MM.1S (cell line): ENCODE results near the gene CABLES2.
A peak's percentile ranks its signal among the peaks of the same experiment; 100 is the strongest.

Experiments
- DNase-seq: peaks from one replicate; pipeline ENCODE4 v3.0.0-alpha.2; 2015
- H2AFZ ChIP-seq: fragments of 300-600 bp; sonication (generic); 2 replicates; pipeline ENCODE4 v1.6.0; 2016; ENCODE audit warnings: antibody characterized with exemption, low read length
- H3F3A ChIP-seq: fragments of 300-600 bp; sonication (generic); 2 replicates; pipeline ENCODE4 v1.6.1; 2016; ENCODE audit warnings: mild to moderate bottlenecking, antibody characterized with exemption, low read length, moderate library complexity, mixed read lengths; ENCODE audit not compliant: insufficient read depth
- H3K27ac ChIP-seq: fragments of 300-600 bp; sonication (generic); 2 replicates; pipeline ENCODE4 v1.5.1; 2016; ENCODE audit warnings: mild to moderate bottlenecking, low read length
- H3K27me3 ChIP-seq: fragments of 300-600 bp; sonication (generic); replicated peaks from 2 replicates; pipeline ENCODE4 v1.6.0; 2016; ENCODE audit warnings: low read length; ENCODE audit not compliant: insufficient read depth
- H3K36me3 ChIP-seq: fragments of 300-600 bp; sonication (generic); replicated peaks from 2 replicates; pipeline ENCODE4 v1.6.1; 2016; ENCODE audit warnings: mild to moderate bottlenecking, low read length, mixed read lengths; ENCODE audit not compliant: insufficient read depth
- H3K4me1 ChIP-seq: fragments of 300-600 bp; sonication (generic); 2 replicates; pipeline ENCODE4 v1.6.1; 2016; ENCODE audit warnings: low read length, mixed read lengths
- H3K4me2 ChIP-seq: fragments of 300-600 bp; sonication (generic); 2 replicates; pipeline ENCODE4 v1.6.0; 2016; ENCODE audit warnings: low read depth, low read length
- H3K4me3 ChIP-seq: fragments of 300-600 bp; sonication (generic); 2 replicates; pipeline ENCODE4 v1.5.1; 2016; ENCODE audit warnings: low read length, mixed read lengths
- H3K79me2 ChIP-seq: fragments of 300-600 bp; sonication (generic); 2 replicates; pipeline ENCODE4 v1.6.1; 2016; ENCODE audit warnings: mixed run types, low read length, mixed read lengths
- H3K9ac ChIP-seq: fragments of 300-600 bp; sonication (generic); 2 replicates; pipeline ENCODE4 v1.6.1; 2016; ENCODE audit warnings: low read length, mixed read lengths
- H3K9me2 ChIP-seq: fragments of 300-600 bp; sonication (generic); replicated peaks from 2 replicates; pipeline ENCODE4 v1.6.1; 2016; ENCODE audit warnings: mild to moderate bottlenecking, low read length, mixed read lengths; ENCODE audit not compliant: insufficient read depth
- H3K9me3 ChIP-seq: fragments of 300-600 bp; sonication (generic); replicated peaks from 2 replicates; pipeline ENCODE4 v1.6.1; 2016; ENCODE audit warnings: mild to moderate bottlenecking, low read length, mixed read lengths; ENCODE audit not compliant: insufficient read depth
- H4K20me1 ChIP-seq: fragments of 300-600 bp; sonication (generic); 2 replicates; pipeline ENCODE4 v1.6.1; 2016; ENCODE audit warnings: mild to moderate bottlenecking, low read length, moderate library complexity, mixed read lengths; ENCODE audit not compliant: insufficient read depth
- CTCF ChIP-seq: fragments of 300-600 bp; sonication (generic); IDR thresholded peaks from 2 replicates; pipeline ENCODE4 v1.5.1; 2016; ENCODE audit warnings: antibody characterized with exemption, low read length, mixed read lengths
- EZH2 ChIP-seq: fragments of 300-600 bp; sonication (generic); optimal IDR thresholded peaks from 2 replicates; pipeline ENCODE3; 2017; ENCODE audit warnings: low read depth, mild to moderate bottlenecking, antibody characterized with exemption, low read length, mixed read lengths
- EZH2phosphoT487 ChIP-seq: fragments of 300-600 bp; sonication (generic); IDR thresholded peaks from 2 replicates; pipeline ENCODE4 v1.6.1; 2018; ENCODE audit warnings: antibody characterized with exemption, low read length

CABLES2 gene

DNA sequence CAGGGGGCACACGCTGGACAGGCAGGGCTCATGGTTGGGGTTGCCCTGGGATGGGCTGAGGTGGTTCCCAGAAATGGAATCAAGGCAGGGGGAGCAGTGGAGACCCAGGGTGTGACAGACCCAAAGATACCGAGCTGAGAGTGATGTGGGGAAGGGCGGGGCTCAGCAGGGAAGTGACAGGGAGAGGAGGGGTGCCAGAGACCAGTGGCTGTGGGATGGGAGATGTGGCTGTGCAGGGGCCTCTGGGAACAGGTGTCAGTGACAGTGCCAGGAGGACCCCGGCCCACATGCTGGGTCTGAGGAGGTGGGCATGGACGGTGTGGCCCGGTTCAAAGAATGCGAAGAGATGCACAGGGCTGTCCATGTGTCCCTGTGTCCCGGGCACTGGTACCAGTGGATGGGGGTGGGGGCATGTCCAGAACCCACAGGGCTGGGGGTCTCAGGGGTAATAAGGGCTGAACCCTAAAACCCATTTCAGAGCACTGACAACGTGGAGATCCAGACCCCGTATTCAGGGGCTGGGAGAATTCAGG, 1.0 kb downstream of the CABLES2 start:
- H3K27me3 ChIP-seq: peaks cover 5% of the 10 kb centered on the region; the same call in 1 of the 2 replicates
- no peak for DNase-seq

GRCh38 chr20:62405108-62405980, 1.7 kb downstream of the CABLES2 start:
- Histone ChIP-seq H3K4me1 (peaks cover 14% of the 10 kb centered on the region), H3K9me2 (no peaks in the 10 kb centered on the region), H3K79me2 (peaks cover 30% of the 10 kb centered on the region), H3K4me2 (peak overlapping the region; percentile 85; the same call in 1 of the 2 replicates), H3K27ac (no peak overlapping the region), H3K9me3 (no peaks in the 10 kb centered on the region), H3F3A (no peaks in the 10 kb centered on the region), H2AFZ (no peak overlapping the region), H3K27me3 (no peaks in the 10 kb centered on the region), H3K36me3 (no peaks in the 10 kb centered on the region), H3K9ac (peak overlapping the region; percentile 88; the same call in 1 of the 2 replicates), H3K4me3 (peak overlapping the region; percentile 92; the same call in 1 of the 2 replicates), H4K20me1 (no peaks in the 10 kb centered on the region)
- DNase-seq: no peak
- TF ChIP-seq CTCF (peak; percentile 27), EZH2 (no peak)

More for the DNA sequence above, 1.0 kb downstream of the CABLES2 start:
- no peak overlapping the region for H2AFZ ChIP-seq
- peak overlapping the region; percentile 85 for H3K4me2 ChIP-seq
- TF ChIP-seq CTCF (no peak), EZH2phosphoT487 (no peak), EZH2 (no peak)
- peak overlapping the region; percentile 88; the same call in 1 of the 2 replicates for H3K9ac ChIP-seq
- peak overlapping the region; percentile 92 for H3K4me3 ChIP-seq
- no peaks in the 10 kb centered on the region for H3K9me3 ChIP-seq
- H3F3A ChIP-seq: no peaks in the 10 kb centered on the region
- peaks cover 14% of the 10 kb centered on the region for H3K4me1 ChIP-seq
- H3K79me2 ChIP-seq: peaks cover 30% of the 10 kb centered on the region
- H3K9me2 ChIP-seq: no peaks in the 10 kb centered on the region
- no peaks in the 10 kb centered on the region for H3K36me3 ChIP-seq
- no peaks in the 10 kb centered on the region for H4K20me1 ChIP-seq
- no peak overlapping the region for H3K27ac ChIP-seq

DNA sequence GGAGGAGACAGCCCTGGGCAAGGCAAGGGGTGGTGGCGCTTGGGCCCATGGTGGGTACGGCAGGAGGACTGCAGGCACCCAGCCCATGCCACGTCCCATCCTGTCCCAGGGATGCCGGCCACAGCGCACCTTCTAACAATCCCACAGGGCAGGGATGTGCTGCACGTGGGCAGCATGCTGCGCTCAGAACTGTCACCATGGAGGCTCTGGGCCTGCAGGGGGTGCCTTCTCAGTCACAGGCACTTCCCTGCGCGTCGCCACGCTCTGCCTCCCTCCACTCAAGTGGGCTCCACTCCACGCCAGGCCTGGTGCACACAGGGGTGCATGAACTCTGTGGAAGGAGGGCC, 2.4 kb downstream of the CABLES2 start:
- no peaks in the 10 kb centered on the region for H3F3A ChIP-seq
- peaks cover 11% of the 10 kb centered on the region for H3K4me1 ChIP-seq
- DNase-seq: no peak
- TF ChIP-seq CTCF (no peak), EZH2 (no peak), EZH2phosphoT487 (no peak)
- no peaks in the 10 kb centered on the region for H3K36me3 ChIP-seq
- no peak overlapping the region for H3K9ac ChIP-seq
- H3K27me3 ChIP-seq: no peaks in the 10 kb centered on the region
- H3K79me2 ChIP-seq: peaks cover 30% of the 10 kb centered on the region
- no peak overlapping the region for H3K4me2 ChIP-seq
- H3K9me2 ChIP-seq: no peaks in the 10 kb centered on the region
- no peak overlapping the region for H3K27ac ChIP-seq
- H3K4me3 ChIP-seq: no peak overlapping the region
- no peak overlapping the region for H2AFZ ChIP-seq
- no peaks in the 10 kb centered on the region for H3K9me3 ChIP-seq
- no peaks in the 10 kb centered on the region for H4K20me1 ChIP-seq
